ENCODE results near the gene PAH.
A peak's percentile ranks its signal among the peaks of the same experiment; 100 is the strongest.
"Not testable (repeated sequence)": the region's sequence is repeated elsewhere in the genome, so short reads cannot be mapped to it uniquely, and the experiment has no call there.

The PAH gene

GRCh38 chr12:102848832-102849231 is 68.2 kb downstream of the PAH start:
- intact Hi-C loops (cut with DNase I): no loop called here
- DNase-seq: no peak

DNA sequence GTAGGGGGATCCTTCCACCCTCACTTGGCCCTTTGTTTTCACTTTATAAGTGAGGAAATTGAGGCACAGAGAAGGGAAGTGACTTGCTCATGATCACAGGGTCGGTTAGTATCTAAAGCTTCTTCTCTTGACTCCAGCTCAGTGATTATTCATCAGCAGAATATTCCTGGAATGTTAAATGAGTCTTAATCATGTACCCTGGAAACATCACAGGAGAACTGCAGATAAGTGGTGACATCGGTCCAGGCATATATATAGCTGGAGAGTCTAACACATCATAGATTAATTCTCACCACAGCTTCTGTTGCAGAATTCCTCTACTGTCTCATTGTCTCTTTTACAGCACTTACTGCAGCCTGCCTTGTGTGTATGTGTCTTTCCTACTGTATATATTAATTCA is 69.9 kb downstream of the PAH start:
- intact Hi-C loops (cut with DNase I): no loop called here
- DNase-seq: no peak

- intact Hi-C loops (cut with DNase I): no loop called here
- DNase-seq: no peak
Observed at GRCh38 chr12:102833687-102834441, 83.2 kb downstream of the PAH start.

DNA sequence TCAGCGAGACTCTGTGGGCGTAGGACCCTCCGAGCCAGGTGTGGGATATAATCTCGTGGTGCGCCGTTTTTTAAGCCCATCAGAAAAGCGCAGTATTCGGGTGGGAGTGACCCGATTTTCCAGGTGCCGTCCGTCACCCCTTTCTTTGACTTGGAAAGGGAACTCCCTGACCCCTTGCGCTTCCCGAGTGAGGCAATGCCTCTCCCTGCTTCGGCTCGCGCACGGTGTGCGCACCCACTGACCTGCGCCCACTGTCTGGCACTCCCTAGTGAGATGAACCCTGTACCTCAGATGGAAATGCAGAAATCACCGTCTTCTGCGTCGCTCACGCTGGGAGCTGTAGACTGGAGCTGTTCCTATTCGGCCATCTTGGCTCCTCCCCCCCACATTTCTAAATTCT is 84.2 kb downstream of the PAH start:
- intact Hi-C loops (cut with DNase I): not testable (repeated sequence)

GRCh38 chr12:102824218-102824835 is 92.7 kb downstream of the PAH start:
- DNase-seq: peak in 4 of 10 donors; percentile 14 to 87 (median 52)
- intact Hi-C loops (cut with DNase I): no loop called here

More for the DNA sequence above, 84.2 kb downstream of the PAH start:
- DNase-seq: not testable (repeated sequence)

DNA sequence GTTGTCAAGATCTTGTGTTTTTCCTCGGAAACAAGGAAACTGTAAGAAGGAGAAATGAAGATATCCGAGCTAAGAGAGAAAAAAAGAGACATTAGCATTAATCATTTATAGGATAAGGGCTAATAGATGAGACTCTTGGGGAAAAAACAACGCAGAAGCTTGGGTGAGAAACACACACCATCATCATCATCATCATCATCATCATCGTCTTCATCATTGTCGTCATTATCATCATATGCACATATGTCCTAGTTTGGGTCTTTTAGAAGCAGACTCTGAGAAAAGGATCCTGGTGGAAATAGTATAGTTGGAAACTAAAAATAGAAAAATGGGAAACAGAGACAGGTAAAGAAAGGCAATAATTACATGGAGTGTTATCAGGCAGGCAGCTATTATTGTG is 95.9 kb downstream of the PAH start:
- DNase-seq: no peak

DNA sequence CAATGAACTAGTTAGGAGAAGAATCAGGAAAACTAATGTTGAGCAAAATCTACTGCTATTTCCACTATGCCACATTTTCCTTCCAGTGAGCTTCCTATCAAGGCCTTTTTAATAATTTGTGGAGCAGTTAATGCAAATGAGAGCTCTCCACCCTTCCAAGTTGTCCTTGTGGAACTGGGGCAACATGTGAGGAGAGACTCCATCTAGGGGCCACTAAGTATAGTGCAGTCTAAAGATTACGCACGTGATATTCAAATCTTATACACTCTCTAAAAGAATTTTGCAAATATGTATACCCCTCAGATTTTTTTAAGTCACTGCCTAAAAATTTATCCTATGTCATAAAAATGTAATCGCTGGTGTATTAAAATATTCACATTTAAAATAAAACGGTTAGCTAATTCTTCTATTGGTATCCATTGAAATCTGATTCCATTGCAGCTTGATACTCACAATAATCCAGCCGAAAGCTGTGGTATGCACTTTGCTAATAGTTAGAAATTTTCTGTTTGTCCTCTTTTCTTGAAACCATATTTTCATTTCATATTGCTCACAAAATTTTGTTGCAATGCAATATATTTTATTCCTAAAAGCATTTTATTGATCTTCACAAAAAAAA is 100.1 kb downstream of the PAH start:
- no peak for DNase-seq
- intact Hi-C loops (cut with DNase I): no loop called here

More for the DNA sequence above, 95.9 kb downstream of the PAH start:
- intact Hi-C loops (cut with DNase I): no loop called here

DNA sequence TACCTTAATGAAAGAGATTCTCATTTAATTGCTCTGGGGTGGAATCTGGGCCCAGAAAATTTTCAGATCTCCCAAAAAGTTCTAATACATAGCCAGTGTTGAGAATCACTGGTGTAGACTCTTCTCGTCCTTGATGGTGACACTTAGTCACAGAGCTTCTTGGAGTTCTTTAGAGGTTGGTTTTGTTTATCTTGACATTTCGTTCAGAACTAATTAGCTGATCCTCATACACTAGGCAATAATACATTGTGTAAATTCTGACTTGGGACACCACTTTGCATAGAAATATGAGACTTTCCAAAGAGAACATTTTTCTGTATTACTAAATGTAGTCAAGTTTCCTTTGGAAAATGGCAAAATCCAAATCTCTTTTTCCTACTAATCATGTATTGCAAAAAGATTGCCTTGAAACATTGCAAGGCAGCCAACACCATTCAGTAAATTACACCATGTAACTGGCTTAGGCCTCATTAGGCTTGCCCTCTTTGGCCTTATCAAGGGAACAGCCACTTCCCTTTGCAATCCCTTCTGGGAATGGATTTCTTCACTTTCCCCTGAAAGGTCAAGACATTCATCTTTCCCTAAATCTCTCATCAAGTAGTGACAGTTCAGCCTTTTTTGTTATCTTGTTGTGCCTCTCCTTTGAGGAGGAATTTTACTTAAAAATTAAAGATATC is 102.2 kb downstream of the PAH start:
- intact Hi-C loops (cut with DNase I): no loop called here

DNA sequence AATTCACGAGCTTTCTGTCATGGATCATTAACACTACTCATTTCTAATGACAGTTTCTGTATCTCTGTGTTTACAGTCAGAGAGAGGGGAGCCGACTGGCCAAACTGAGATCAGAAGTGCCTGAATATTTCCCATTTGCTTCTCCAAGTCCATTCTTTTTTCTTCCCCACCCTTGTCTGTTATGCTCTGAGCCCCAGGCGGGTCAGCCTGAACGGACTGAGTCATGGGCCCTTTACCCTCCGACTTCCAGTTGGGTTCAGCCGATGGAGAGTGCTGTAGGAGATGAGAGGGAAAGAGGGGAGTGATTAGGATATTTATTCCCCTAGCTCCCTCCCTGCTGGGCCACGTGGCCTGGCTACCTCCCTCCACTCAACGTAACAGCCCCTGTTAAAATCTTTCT is 104.7 kb downstream of the PAH start:
- intact Hi-C loops (cut with DNase I): no loop called here
- no peak for DNase-seq

More for the DNA sequence above, 102.2 kb downstream of the PAH start:
- DNase-seq: no peak

DNA sequence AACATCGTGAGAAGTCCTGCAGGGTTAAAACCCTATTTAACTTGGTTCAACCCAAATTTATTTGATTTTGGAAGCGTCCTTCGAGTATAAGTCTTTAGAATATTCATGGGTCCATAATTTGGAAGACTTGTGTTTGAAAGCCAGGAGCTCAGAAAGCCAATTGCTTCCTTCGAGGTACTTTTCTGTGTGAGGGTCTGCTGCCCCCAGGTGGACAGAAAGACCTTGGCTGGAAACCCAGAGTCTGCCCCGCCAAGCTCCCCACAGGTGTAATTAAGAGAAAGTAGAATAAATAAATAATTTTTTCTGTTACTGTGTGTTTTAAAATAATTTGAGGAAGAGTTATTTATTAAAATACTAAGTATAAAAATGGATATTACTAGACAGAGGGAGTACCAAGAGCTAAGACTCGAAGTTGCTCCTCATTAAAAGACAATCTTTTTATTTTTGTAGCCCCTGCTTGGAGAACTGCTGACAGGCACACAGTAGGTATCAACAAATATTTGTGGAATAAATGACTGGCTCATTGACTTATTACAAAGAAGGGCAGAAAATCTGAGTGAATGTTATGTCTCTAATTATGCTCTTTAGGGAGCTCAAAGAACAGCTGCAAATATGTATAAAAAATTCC is 105.8 kb downstream of the PAH start:
- intact Hi-C loops (cut with DNase I): no loop called here
- no peak for DNase-seq

- no peak for DNase-seq
- intact Hi-C loops (cut with DNase I): no loop called here
Observed at GRCh38 chr12:102808412-102808811, 108.6 kb downstream of the PAH start.

DNA sequence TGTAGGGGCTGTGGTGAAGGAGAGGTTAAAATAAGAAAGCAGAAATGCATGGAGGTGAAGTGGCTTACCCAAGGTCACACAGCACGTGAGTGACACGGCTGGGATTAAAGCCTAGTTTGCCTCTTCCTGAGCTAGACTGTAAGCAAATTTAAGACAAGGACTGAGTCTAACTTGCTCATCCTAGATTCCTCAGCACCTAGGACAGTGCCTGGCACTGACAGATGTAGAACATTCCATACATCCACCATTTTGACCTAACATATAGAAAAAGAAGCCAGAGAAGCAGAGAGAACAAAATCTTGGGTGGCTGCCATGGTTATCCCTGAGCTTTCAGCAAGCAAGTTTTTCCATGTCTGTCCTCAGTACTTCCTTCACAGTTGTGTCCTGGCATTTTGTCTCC is 110.5 kb downstream of the PAH start:
- no peak for DNase-seq
- intact Hi-C loops (cut with DNase I): no loop called here

DNA sequence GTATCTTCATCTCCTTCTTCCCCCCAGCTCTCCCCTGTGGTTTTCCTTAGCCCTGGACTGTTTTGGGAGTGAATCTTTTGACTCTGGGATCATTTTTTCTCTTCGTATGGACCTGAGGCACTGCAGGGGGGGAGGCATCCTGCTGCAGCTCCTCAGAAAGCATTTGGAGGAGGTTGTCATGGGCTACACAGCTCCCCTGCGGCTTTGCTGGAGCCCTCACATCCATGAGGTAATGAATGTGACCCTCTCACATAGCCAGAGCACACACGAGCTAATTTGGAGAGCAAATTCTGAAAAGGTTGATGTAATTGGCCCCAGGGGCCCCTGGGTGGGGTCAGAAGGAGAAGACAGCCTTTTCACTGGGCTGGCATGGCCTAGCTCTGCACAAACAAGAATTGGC is 110.9 kb downstream of the PAH start:
- DNase-seq: no peak
- intact Hi-C loops (cut with DNase I): no loop called here

DNA sequence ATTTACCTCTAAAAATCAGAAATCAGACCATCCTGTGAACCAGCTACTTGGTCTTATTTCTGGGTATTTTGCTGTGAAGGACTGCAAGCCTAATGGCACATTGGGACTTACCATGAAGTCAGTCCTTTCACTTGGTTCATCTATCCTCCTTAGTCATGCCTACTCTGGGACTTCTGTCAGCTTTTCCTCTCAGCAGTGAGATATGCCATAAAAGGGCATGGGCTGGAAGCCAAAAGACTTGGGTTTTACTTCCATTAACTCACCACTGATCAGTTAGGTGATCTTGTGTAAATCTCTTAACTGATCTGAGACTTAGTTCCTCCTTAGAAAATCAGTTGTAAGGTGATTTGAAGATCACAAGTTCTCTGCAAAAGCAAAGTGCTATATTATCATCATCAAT is 116.5 kb downstream of the PAH start:
- DNase-seq: no peak
- intact Hi-C loops (cut with DNase I): no loop called here

- intact Hi-C loops (cut with DNase I): no loop called here
- DNase-seq: peak in 1 of 10 donors; percentile 64
Observed at GRCh38 chr12:102799229-102799628, 117.8 kb downstream of the PAH start.

- DNase-seq: no peak
- intact Hi-C loops (cut with DNase I): no loop called here
Observed at GRCh38 chr12:102797528-102797927, 119.5 kb downstream of the PAH start.

DNA sequence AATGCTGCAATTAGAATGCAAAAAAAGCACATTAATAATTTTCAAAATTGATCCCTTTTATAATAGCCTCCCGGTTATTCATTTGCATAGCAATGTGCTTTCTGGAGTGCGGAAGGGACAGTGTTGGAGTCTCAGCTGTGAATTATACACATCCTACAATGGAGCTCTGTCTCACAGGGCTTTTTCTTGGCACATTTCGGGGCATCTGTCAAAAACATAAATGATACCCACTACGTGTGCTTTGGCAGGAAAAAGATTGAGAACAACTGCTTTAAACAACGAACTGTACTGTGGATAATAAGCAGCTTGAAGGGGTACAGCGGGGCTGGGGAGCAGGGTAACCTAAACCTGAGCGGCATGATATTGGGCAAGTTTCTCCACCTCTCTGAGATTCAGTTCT is 123.1 kb downstream of the PAH start:
- intact Hi-C loops (cut with DNase I): no loop called here
- DNase-seq: no peak
